GM19193 (cell line): Measurements from ENCODE around the gene SLC66A3.

Source experiments
- POLR2A ChIP-seq: IDR thresholded peaks from 4 replicates; pipeline ENCODE4 v1.6.1; 2011; ENCODE audit not compliant: insufficient read depth, insufficient read length; ENCODE audit errors: extremely low read depth

The SLC66A3 gene

GRCh38 chr2:11129598-11130449 lies 25.4 kb upstream of the SLC66A3 start:
- TF ChIP-seq POLR2A, result no peak

GRCh38 chr2:11131166-11131920 lies 23.9 kb upstream of the SLC66A3 start:
- TF ChIP-seq POLR2A, result no peak

- TF ChIP-seq POLR2A, result no peak
Observed at GRCh38 chr2:11132036-11132671, 23.1 kb upstream of the SLC66A3 start.

GRCh38 chr2:11133238-11133935 lies 21.9 kb upstream of the SLC66A3 start:
- no peak for TF ChIP-seq POLR2A

- no peak for TF ChIP-seq POLR2A
Observed at GRCh38 chr2:11133936-11134320, 21.3 kb upstream of the SLC66A3 start.

GRCh38 chr2:11134349-11134748 lies 20.9 kb upstream of the SLC66A3 start:
- no peak for TF ChIP-seq POLR2A

GRCh38 chr2:11140492-11140891 lies 14.8 kb upstream of the SLC66A3 start:
- no peak for TF ChIP-seq POLR2A

GRCh38 chr2:11141319-11141718 lies 13.9 kb upstream of the SLC66A3 start:
- TF ChIP-seq POLR2A, result no peak

- TF ChIP-seq POLR2A, result no peak
Observed at GRCh38 chr2:11142330-11142729, 12.9 kb upstream of the SLC66A3 start.

GRCh38 chr2:11142987-11143386 lies 12.3 kb upstream of the SLC66A3 start:
- TF ChIP-seq POLR2A, result no peak

- no peak for TF ChIP-seq POLR2A
Observed at GRCh38 chr2:11144077-11144737, 11.1 kb upstream of the SLC66A3 start.

- no peak for TF ChIP-seq POLR2A
Observed at GRCh38 chr2:11144738-11145079, 10.6 kb upstream of the SLC66A3 start.

GRCh38 chr2:11145350-11145749 lies 9.9 kb upstream of the SLC66A3 start:
- no peak for TF ChIP-seq POLR2A

GRCh38 chr2:11146076-11146475 lies 9.2 kb upstream of the SLC66A3 start:
- TF ChIP-seq POLR2A, result no peak

GRCh38 chr2:11147263-11147662 lies 8.0 kb upstream of the SLC66A3 start:
- TF ChIP-seq POLR2A, result no peak

- TF ChIP-seq POLR2A, result no peak
Observed at GRCh38 chr2:11152591-11152990, 2.7 kb upstream of the SLC66A3 start.
